HUES64 (cell line): ENCODE results near the gene SPNS2.

Source experiments
- H3K27ac ChIP-seq: 2 replicates; pipeline ENCODE4 v1.7.0; 2013; ENCODE audit warnings: low read depth, low read length, inconsistent platforms
- H3K27me3 ChIP-seq: 2 replicates; pipeline ENCODE4 v1.6.1; 2013; ENCODE audit warnings: mild to moderate bottlenecking, low read length; ENCODE audit not compliant: insufficient read depth
- H3K36me3 ChIP-seq: 2 replicates; pipeline ENCODE4 v1.6.1; 2013; ENCODE audit warnings: mild to moderate bottlenecking, low read length; ENCODE audit not compliant: insufficient read depth
- H3K4me1 ChIP-seq: 2 replicates; pipeline ENCODE4 v1.6.1; 2013; ENCODE audit warnings: mild to moderate bottlenecking, low read length, moderate library complexity; ENCODE audit not compliant: insufficient read depth
- H3K4me3 ChIP-seq: 2 replicates; pipeline ENCODE4 v1.5.1; 2013; ENCODE audit warnings: mild to moderate bottlenecking, low read length, moderate library complexity
- H3K9ac ChIP-seq: 2 replicates; pipeline ENCODE4 v1.6.1; 2013; ENCODE audit warnings: mild to moderate bottlenecking, low read depth, low read length
- H3K9me3 ChIP-seq: 2 replicates; pipeline ENCODE4 v1.6.1; 2013; ENCODE audit warnings: low read depth, low read length; ENCODE audit not compliant: insufficient read depth
- WGBS: fragments of 150-250, 120-280 bp; methylation state at CpG from one replicate; pipeline ENCODE4 v1.1.7; 2013; ENCODE audit warnings: missing lambda C conversion rate; 5-methylcytosine and 5-hydroxymethylcytosine counted together

Gene SPNS2

DNA sequence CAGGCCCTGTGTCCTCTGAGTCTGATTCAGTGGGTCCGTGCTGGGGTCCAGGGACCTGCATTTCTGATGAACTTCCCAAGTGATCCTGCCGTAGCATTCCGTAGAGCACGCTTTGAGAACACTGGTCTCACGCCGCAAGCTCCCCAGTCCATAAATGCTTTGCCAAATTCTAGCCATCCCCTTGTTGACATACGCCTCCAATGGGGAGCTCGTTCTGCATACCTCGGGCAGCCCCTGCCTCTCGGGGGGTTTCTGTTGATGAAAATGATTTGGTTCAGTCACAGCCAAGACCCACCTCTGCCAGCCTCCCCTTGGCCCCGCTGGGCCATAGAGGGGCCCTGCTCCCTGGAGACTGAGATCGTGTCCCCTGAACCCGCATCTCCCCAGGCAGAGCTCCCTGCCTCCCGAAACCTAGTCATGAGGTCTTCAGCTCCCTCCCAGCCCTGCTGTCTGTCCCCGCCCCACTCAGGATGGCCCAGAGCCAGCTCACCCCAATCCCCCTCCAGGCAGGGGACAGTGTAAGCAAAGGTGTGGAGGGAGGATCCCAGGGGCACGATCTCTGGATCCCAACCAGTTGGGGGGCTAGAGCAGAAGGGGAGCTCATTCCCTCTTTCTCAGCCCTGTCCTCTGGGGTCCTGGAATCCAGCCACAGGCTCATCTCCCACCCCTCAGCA lies 16.2 kb upstream of the SPNS2 start:
- WGBS: 93% methylated on average over 16 of the region's 16 CpGs
- Histone ChIP-seq H3K9me3 (no peaks in the 10 kb centered on the region), H3K4me3 (no peak overlapping the region), H3K27me3 (no peaks in the 10 kb centered on the region), H3K4me1 (0 out of 2 replicates have a peak, but pooled peaks cover 6% of the 10 kb centered on the region), H3K36me3 (no peaks in the 10 kb centered on the region), H3K27ac (no peak overlapping the region), H3K9ac (no peak overlapping the region)

- Histone ChIP-seq H3K27ac (no peak overlapping the region), H3K4me3 (no peak overlapping the region), H3K27me3 (no peaks in the 10 kb centered on the region), H3K9me3 (no peaks in the 10 kb centered on the region), H3K36me3 (no peaks in the 10 kb centered on the region), H3K9ac (no peak overlapping the region), H3K4me1 (0 out of 2 replicates have a peak, but pooled peaks cover 6% of the 10 kb centered on the region)
- WGBS: 83% methylated on average over 13 of the region's 13 CpGs
These were observed 15.5 kb upstream of the SPNS2 start for GRCh38 chr17:4483012-4483840.

- H3K27ac ChIP-seq: no peak overlapping the region
- 93% methylated on average over 31 of the region's 31 CpGs for WGBS
- H3K36me3 ChIP-seq: no peaks in the 10 kb centered on the region
- 0 out of 2 replicates have a peak, but pooled peaks cover 3% of the 10 kb centered on the region for H3K4me1 ChIP-seq
- no peaks in the 10 kb centered on the region for H3K27me3 ChIP-seq
- H3K4me3 ChIP-seq: no peak overlapping the region
- no peak overlapping the region for H3K9ac ChIP-seq
- H3K9me3 ChIP-seq: no peaks in the 10 kb centered on the region
These were observed 12.7 kb upstream of the SPNS2 start for GRCh38 chr17:4485676-4486646.

- Histone ChIP-seq H3K36me3 (no peaks in the 10 kb centered on the region), H3K4me1 (no peaks in the 10 kb centered on the region), H3K27me3 (no peaks in the 10 kb centered on the region), H3K4me3 (no peak overlapping the region), H3K27ac (no peak overlapping the region), H3K9me3 (no peaks in the 10 kb centered on the region), H3K9ac (no peak overlapping the region)
- WGBS: 90% methylated on average over 8 of the region's 8 CpGs
These were observed 11.4 kb upstream of the SPNS2 start for GRCh38 chr17:4487296-4487695.

- H3K4me1 ChIP-seq: no peaks in the 10 kb centered on the region
- no peaks in the 10 kb centered on the region for H3K27me3 ChIP-seq
- 88% methylated on average over 24 of the region's 24 CpGs for WGBS
- H3K27ac ChIP-seq: no peak overlapping the region
- no peaks in the 10 kb centered on the region for H3K9me3 ChIP-seq
- no peak overlapping the region for H3K4me3 ChIP-seq
- H3K36me3 ChIP-seq: no peaks in the 10 kb centered on the region
- H3K9ac ChIP-seq: no peak overlapping the region
These were observed 10.6 kb upstream of the SPNS2 start for GRCh38 chr17:4487820-4488716.

DNA sequence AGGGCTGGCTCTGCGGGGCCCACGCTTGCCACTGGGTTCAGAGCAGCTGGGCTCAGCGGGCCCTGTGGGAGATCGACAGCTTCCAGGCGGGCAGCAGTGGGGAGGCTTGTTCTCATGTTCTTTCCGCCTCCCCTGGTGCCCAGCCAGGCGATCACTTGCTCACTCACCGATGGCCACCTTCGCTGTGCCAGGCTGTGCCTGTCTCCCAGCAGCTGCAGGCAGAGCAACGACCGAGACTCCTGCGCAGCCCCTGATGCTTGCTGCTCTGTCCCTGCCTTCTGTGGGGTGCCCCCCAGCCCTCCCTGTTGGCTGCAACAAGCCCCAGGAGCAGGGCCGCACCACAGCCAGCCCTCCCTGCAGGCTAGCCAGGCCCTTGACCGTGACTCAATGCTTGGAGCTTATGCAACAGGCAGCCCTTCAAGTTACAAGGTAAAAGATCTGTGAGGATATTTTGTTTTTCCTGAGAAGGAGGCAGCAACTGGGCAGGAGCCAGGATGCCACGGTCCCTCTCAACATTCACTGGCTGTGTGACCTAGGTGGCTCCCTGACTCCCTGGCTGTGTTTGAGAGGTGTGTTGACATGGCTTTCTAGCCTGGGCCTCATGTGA lies 9.6 kb upstream of the SPNS2 start:
- H3K9me3 ChIP-seq: no peaks in the 10 kb centered on the region
- 95% methylated on average over 15 of the region's 15 CpGs for WGBS
- H3K4me3 ChIP-seq: no peak overlapping the region
- no peaks in the 10 kb centered on the region for H3K27me3 ChIP-seq
- H3K4me1 ChIP-seq: no peaks in the 10 kb centered on the region
- H3K36me3 ChIP-seq: no peaks in the 10 kb centered on the region
- no peak overlapping the region for H3K27ac ChIP-seq
- H3K9ac ChIP-seq: no peak overlapping the region

DNA sequence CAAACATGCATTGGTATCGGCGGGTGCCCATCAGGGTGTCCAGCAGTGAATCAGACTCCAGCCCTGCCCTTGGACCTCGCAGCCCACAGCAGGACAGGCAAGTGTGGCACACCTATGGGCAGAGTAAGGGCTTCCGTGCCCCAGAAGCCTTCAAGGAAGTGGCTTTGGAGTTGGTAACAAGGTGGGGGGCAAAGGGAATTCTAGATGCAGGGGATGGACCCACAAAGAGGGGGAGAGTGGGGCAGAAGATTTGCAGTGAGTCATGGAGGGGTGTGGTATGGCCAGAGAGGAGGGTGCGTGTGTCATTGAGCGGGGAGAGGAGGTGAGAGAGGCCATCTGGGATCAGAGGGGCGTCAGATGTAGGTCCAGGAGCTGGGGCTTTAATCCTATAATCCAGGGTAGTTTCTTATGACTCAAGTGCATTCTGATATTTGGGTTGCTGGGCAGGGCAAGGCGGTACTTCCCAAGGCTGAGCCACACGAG lies 8.5 kb upstream of the SPNS2 start:
- no peak overlapping the region for H3K9ac ChIP-seq
- WGBS: 86% methylated on average over 9 of the region's 9 CpGs
- no peaks in the 10 kb centered on the region for H3K4me1 ChIP-seq
- no peaks in the 10 kb centered on the region for H3K9me3 ChIP-seq
- no peaks in the 10 kb centered on the region for H3K27me3 ChIP-seq
- H3K4me3 ChIP-seq: no peak overlapping the region
- H3K27ac ChIP-seq: no peak overlapping the region
- no peaks in the 10 kb centered on the region for H3K36me3 ChIP-seq

DNA sequence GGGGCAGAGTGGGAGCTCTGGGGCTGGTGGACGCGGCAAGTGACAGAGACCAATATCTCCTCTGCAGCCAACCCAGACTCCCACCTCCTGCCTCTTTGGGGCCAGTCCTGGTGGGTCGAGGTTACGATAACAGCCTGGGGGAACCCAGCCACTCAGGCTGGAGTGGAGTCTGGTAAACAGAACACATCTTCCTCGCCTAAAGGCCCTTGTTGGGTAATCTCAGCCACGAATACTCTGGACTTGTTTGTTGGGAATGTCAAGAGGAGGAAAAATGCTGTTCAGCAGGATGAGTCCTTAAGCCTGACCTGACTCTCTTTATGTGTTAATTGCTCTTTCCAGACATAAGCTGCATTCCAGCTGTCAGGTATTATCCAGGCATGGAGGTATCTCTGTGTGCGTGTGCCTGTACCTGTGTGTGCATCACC lies 8.0 kb upstream of the SPNS2 start:
- WGBS: 79% methylated on average over 5 of the region's 7 CpGs
- Histone ChIP-seq H3K9me3 (no peaks in the 10 kb centered on the region), H3K4me1 (no peaks in the 10 kb centered on the region), H3K27ac (no peak overlapping the region), H3K36me3 (no peaks in the 10 kb centered on the region), H3K4me3 (no peak overlapping the region), H3K9ac (no peak overlapping the region), H3K27me3 (no peaks in the 10 kb centered on the region)

DNA sequence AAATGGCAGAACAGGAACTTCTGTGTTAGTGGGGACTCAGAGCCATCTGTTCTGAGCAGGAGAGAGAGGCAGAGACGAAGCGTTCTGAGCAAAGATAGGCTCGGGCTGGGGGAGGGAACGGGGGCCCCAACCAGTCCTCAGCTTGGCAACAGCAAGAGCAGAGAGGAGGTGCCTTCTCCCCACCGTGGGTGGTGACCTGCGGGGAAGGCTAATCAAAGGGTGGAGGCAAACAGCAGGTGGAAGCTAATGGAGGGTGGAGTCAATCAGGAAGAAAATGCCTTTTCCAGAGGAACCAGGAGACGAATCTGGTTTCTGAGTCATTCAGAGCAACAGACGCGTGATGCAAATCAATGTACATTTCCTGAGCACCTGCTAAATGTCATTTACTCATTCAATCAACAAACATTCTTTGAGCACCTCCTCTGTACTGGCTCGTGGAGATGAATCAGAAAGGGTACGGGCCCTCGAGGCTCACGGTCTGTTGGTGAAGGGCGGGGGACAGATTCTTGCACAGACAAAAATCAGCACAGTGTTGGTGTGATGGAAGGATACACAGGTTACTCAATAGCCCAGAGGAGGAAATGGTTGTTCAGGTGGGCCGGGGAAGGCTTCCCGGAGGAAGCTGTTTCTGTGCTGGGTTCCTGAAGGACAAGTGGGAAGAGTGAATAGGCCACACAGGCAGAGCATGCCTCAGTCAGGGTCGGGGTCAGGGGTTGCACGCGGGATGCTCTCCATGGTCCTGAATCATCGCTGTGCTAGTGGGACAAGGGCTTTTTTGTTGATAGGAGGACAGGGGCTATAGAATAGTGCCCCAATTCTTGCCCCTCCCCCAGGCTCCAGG lies 5.7 kb upstream of the SPNS2 start:
- Histone ChIP-seq H3K4me1 (no peaks in the 10 kb centered on the region), H3K27me3 (peaks cover 17% of the 10 kb centered on the region), H3K9ac (no peak overlapping the region), H3K27ac (no peak overlapping the region), H3K9me3 (no peaks in the 10 kb centered on the region), H3K4me3 (no peak overlapping the region), H3K36me3 (no peaks in the 10 kb centered on the region)
- WGBS: 58% methylated on average over 20 of the region's 20 CpGs
